B cell (primary cell): ENCODE data around the gene TEX101. TPM values are rescaled to one million over a fixed set of nuclear protein-coding genes. Genes with fewer than 3 reads are reported as not detected.
"Not testable (repeated sequence)": the region's sequence is repeated elsewhere in the genome, so short reads cannot be mapped to it uniquely, and the experiment has no call there.

Source experiments
- ATAC-seq: fragments of 200-7000 bp; cut with Tn5 transposase; one replicate; pipeline ENCODE4 v1.10.0; 2021; ENCODE audit warnings: low read depth, mild to moderate bottlenecking, moderate number of reproducible peaks, moderate library complexity
- CTCF ChIA-PET: fragments of 350-600 bp; sonication (Branson Sonifier 250); formaldehyde crosslinking; loops from one replicate; lab custom pipeline; 2021; ENCODE audit warnings: antibody characterized with exemption, inconsistent platforms; lab: Charles Lee
- POLR2A ChIA-PET: fragments of 350-600 bp; sonication (Branson Sonifier 250); formaldehyde crosslinking; loops from one replicate; lab custom pipeline; 2021; ENCODE audit warnings: antibody characterized with exemption; lab: Charles Lee
- DNase-seq: peaks from one replicate; pipeline ENCODE4 v3.0.0; 2013
- H2AFZ ChIP-seq: 2 replicates; pipeline ENCODE4 v1.6.1; 2012; ENCODE audit warnings: mild to moderate bottlenecking, low read depth, low read length; ENCODE audit not compliant: insufficient read depth, poor library complexity, severe bottlenecking
- H3K27ac ChIP-seq, 2 donors: 1 replicate in 1 of 2; 2 replicates in 1 of 2; pipeline ENCODE4 v1.5.1; 2012 to 2013; ENCODE audit warnings: low read length in 2 of 2, mild to moderate bottlenecking in 2 of 2, moderate library complexity in 1 of 2
- H3K27me3 ChIP-seq, 4 experiments: fragments of 200-600 bp in 1 of 4; sonication (generic) in 1 of 4; replicated peaks in 1 of 4; 1 replicate in 2 of 4; 2 replicates in 2 of 4; pipeline versions ENCODE4 v1.6.1 to v1.7.0; 2013 to 2016; ENCODE audit warnings: low read length in 3 of 4, mild to moderate bottlenecking in 2 of 4, mixed read lengths in 1 of 4, moderate library complexity in 1 of 4; ENCODE audit not compliant: insufficient read depth in 4 of 4, control insufficient read depth in 3 of 4; ENCODE audit errors: control extremely low read depth in 1 of 4
- H3K36me3 ChIP-seq, 2 experiments: replicated peaks in 1 of 2; 1 replicate in 1 of 2; 2 replicates in 1 of 2; pipeline versions ENCODE4 v1.6.1 to v1.7.1; 2013; ENCODE audit warnings: low read length in 1 of 2; ENCODE audit not compliant: insufficient read depth in 2 of 2, control insufficient read depth in 1 of 2; ENCODE audit errors: control extremely low read depth in 1 of 2, extremely low read depth in 1 of 2
- H3K4me1 ChIP-seq, 2 donors: fragments of 200-600 bp in 1 of 2; sonication (generic) in 1 of 2; 1 replicate in 1 of 2; 2 replicates in 1 of 2; pipeline versions ENCODE4 v1.5.1 to v1.6.1; 2013 to 2017; ENCODE audit warnings: low read length in 2 of 2; ENCODE audit not compliant: control insufficient read depth in 2 of 2, insufficient read depth in 2 of 2
- H3K4me2 ChIP-seq: replicated peaks from 2 replicates; pipeline ENCODE3; 2012; ENCODE audit warnings: mild to moderate bottlenecking, low read depth, low read length; ENCODE audit not compliant: poor library complexity, severe bottlenecking
- H3K4me3 ChIP-seq, 5 experiments: fragments of 200-600 bp in 1 of 5; sonication (generic) in 1 of 5; 1 replicate in 3 of 5; 2 replicates in 2 of 5; pipeline versions ENCODE4 v1.5.1 to v1.7.0; 2011 to 2016; ENCODE audit warnings: low read length in 4 of 5, mild to moderate bottlenecking in 4 of 5, low read depth in 2 of 5, control low read depth in 1 of 5, moderate library complexity in 1 of 5; ENCODE audit not compliant: insufficient read depth in 1 of 5; ENCODE audit errors: control extremely low read depth in 1 of 5, extremely low read depth in 1 of 5
- H3K79me2 ChIP-seq: fragments of 200-600 bp; sonication (generic); one replicate; pipeline ENCODE4 v1.6.0; 2016; ENCODE audit warnings: low read length; ENCODE audit not compliant: control insufficient read depth, insufficient read depth
- H3K9ac ChIP-seq: fragments of 200-600 bp; sonication (generic); 2 replicates; pipeline ENCODE4 v1.6.1; 2017; ENCODE audit warnings: mild to moderate bottlenecking, low read length, moderate library complexity
- H3K9me3 ChIP-seq, 3 donors: one replicate each; pipeline versions ENCODE4 v1.6.1 to v1.7.1; 2013; ENCODE audit warnings: low read length in 2 of 3; ENCODE audit not compliant: control insufficient read depth in 2 of 3, insufficient read depth in 1 of 3; ENCODE audit errors: control extremely low read depth in 1 of 3
- H4K20me1 ChIP-seq: 2 replicates; pipeline ENCODE4 v1.6.0; 2012; ENCODE audit warnings: mild to moderate bottlenecking, low read length; ENCODE audit not compliant: insufficient read depth, control insufficient read depth, poor library complexity, severe bottlenecking
- H3K27ac Mint-ChIP-seq: one replicate; pipeline ENCODE4 v1.8.0; 2021; ENCODE audit warnings: mixed read lengths
- H3K27me3 Mint-ChIP-seq: one replicate; pipeline ENCODE4 v1.8.0; 2021; ENCODE audit warnings: mixed read lengths
- H3K4me1 Mint-ChIP-seq: one replicate; pipeline ENCODE4 v1.8.0; 2021; ENCODE audit warnings: mixed read lengths
- H3K4me3 Mint-ChIP-seq: one replicate; pipeline ENCODE4 v1.8.0; 2021; ENCODE audit warnings: mixed read lengths
- H3K9me3 Mint-ChIP-seq: one replicate; pipeline ENCODE4 v1.8.0; 2022; ENCODE audit warnings: mixed read lengths; ENCODE audit not compliant: insufficient read depth
- WGBS: methylation state at CpG from one replicate; pipeline ENCODE4 v1.1.5; 2013; ENCODE audit warnings: missing lambda C conversion rate; ENCODE audit not compliant: insufficient coverage; 5-methylcytosine and 5-hydroxymethylcytosine counted together
- intact Hi-C: fragments of 100-400 bp; cut with micrococcal nuclease; formaldehyde crosslinking; loops from one replicate; pipeline ENCODE4 v1.10.0; 2022
- polyA plus RNA-seq: library from polyadenylated mRNA; depleted of rRNA; stranded (reverse); fragments of >200 nt; gene quantifications from 2 replicates; pipeline ENCODE4 v1.2.3, GENCODE V29; 2012
- total RNA-seq, 2 donors: library from RNA; stranded (reverse); fragments of 120-200 nt in 1 of 2; gene quantifications; 1 replicate in 1 of 2; 2 replicates in 1 of 2; pipeline versions ENCODE4 v1.2.3 to v1.2.4, GENCODE V29; 2013 to 2022

The TEX101 gene
- total and polyA plus RNA-seq, 2 donors (not counting 1 experiment from before 2014, with no cell fraction given): not detected

DNA sequence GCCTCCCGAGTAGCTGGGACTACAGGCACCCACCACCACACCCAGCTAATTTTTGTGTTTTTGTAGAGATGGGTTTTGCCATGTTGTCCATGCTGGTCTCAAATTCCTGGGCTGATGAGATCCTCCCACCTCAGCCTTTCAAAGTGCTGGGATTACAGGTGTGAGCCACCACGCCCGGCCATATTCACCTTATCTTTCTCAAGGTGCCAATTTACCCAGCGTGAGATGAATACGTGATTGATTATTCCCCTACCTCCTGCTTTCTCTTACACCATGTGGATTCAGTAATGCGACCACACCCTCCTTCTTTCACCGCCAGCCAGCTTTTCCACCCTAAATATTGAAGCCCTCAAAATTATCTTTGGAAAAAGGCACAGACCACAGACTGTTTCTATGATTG is 31.4 kb upstream of the TEX101 start:
- H3K79me2 ChIP-seq, intact Hi-C loops, H3K27ac ChIP-seq, POLR2A ChIA-PET, H3K27me3 ChIP-seq, H2AFZ ChIP-seq, H3K36me3 ChIP-seq, H3K4me3 Mint-ChIP-seq, H3K4me2 ChIP-seq, H3K9me3 Mint-ChIP-seq, DNase-seq, H3K9ac ChIP-seq, H3K4me1 Mint-ChIP-seq, CTCF ChIA-PET, H4K20me1 ChIP-seq, H3K9me3 ChIP-seq, H3K27me3 Mint-ChIP-seq, H3K4me3 ChIP-seq, ATAC-seq, H3K27ac Mint-ChIP-seq, H3K4me1 ChIP-seq: not testable (repeated sequence)
- 97% methylated on average over 5 of the region's 7 CpGs for WGBS

DNA sequence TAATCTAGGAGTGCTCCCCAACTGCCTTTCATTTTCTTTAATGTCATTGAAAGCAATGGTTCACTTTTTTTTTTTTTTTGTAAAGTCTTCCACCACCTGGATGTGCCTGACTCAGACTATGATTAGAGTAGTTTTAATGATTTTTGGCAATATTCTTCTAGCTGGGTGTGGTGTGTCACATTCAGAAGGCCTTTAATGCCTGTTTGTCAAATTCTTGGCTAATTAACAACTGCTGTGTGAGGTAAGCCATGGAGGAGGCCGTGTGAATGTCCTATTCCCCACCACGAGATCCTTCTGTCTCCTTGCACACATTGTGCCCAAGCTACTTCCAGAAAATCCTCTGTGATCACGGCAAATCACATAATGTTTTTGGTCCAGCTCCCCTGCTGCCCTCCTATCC is 30.9 kb upstream of the TEX101 start:
- ATAC-seq, H3K4me1 Mint-ChIP-seq, H2AFZ ChIP-seq, H3K36me3 ChIP-seq, CTCF ChIA-PET, H3K4me3 Mint-ChIP-seq, H3K9me3 Mint-ChIP-seq, H3K4me3 ChIP-seq, H3K79me2 ChIP-seq, H4K20me1 ChIP-seq, DNase-seq, H3K9ac ChIP-seq, H3K4me2 ChIP-seq, POLR2A ChIA-PET, H3K27me3 ChIP-seq, H3K9me3 ChIP-seq, H3K27ac Mint-ChIP-seq, H3K27ac ChIP-seq, H3K4me1 ChIP-seq, H3K27me3 Mint-ChIP-seq, intact Hi-C loops: not testable (repeated sequence)
- WGBS: no CpG with 5 or more reads among the region's 3 CpGs

DNA sequence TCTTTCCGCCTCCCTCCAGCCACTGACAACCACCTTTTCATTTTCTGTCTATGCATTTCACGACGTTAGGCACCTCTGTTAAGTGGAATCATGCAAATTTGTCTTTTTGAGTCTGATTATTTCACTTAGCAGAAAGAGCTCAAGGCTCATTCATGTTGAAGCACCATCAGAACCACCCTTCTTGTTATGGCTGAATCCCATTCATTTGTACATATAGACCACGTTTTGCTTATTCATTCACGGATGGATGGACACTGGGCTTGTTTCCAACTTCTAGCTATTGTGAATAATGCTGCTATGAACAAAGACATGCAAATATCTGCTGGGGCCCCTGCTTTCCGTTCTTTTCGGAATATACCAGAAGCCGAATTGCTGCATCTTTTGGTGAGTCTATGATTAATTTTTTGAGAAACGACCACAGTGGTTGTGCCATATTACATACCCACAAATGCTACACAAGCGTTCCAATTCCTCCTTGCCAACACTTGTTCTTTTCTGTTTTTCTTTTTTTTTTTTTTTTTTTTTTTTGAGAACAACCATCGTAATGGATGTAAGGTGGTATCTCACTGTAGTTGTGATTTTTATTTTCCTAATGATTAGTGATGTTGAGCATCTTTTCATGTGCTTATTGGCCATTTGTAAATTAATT is 23.7 kb upstream of the TEX101 start:
- H3K4me3 Mint-ChIP-seq, H3K27ac ChIP-seq, POLR2A ChIA-PET, H3K4me1 ChIP-seq, H3K9me3 Mint-ChIP-seq, H3K9ac ChIP-seq, ATAC-seq, H3K27me3 ChIP-seq, H3K4me2 ChIP-seq, H3K79me2 ChIP-seq, CTCF ChIA-PET, H4K20me1 ChIP-seq, intact Hi-C loops, H3K4me1 Mint-ChIP-seq, H3K36me3 ChIP-seq, DNase-seq, H3K9me3 ChIP-seq, H3K27ac Mint-ChIP-seq, H3K4me3 ChIP-seq, H2AFZ ChIP-seq: not testable (repeated sequence)
- WGBS: no CpG with 5 or more reads among the region's 11 CpGs
- peaks cover 22% of the 10 kb centered on the region for H3K27me3 Mint-ChIP-seq

DNA sequence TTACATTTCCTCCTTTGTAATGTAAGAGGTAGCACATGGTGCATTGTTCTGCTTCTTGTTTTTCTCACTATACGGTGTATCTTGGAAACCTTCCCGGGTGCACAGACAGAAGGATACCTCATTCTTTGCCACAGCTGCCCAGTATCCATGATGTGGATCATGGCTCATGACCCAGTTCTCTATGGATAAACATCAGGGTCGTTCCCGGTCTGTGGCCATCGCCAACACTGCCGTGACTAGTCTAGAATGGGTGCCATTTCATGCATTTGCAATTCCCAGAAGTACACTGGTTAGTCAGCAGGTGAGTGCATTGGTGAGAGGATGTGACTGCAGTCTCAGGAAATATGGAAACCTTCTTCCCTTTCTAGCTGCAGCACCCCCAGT is 23.1 kb upstream of the TEX101 start:
- peaks cover 22% of the 10 kb centered on the region for H3K27me3 Mint-ChIP-seq
- CTCF ChIA-PET: not testable (repeated sequence)

More for the DNA sequence above, 23.1 kb upstream of the TEX101 start:
- H3K27me3 ChIP-seq, H3K79me2 ChIP-seq, H3K4me3 Mint-ChIP-seq, DNase-seq, H3K4me2 ChIP-seq, H3K4me3 ChIP-seq, intact Hi-C loops, POLR2A ChIA-PET, H3K9me3 Mint-ChIP-seq, H3K27ac ChIP-seq, H3K9me3 ChIP-seq, H3K4me1 Mint-ChIP-seq, H3K27ac Mint-ChIP-seq, ATAC-seq, H4K20me1 ChIP-seq, H2AFZ ChIP-seq, H3K9ac ChIP-seq, H3K36me3 ChIP-seq, H3K4me1 ChIP-seq: not testable (repeated sequence)
- WGBS: 94% methylated on average over 5 of the region's 6 CpGs
